ENCODE results near the gene VEZT. TPM values are rescaled to one million over a fixed set of nuclear protein-coding genes. Genes with fewer than 3 reads are reported as not detected.

Gene VEZT
- total RNA-seq, 2 experiments from 2014 or later = 52.7 to 58.4 TPM

Other genes with a start within 250 kb of the VEZT start
- gene NDUFA12, start 214.1 kb upstream of the VEZT start, total RNA-seq = 100 to 1,000 TPM; 137 to 138 TPM
- 10 to 100 TPM; 22.3 to 25.6 TPM for gene NR2C1, start 144.2 kb upstream of the VEZT start, total RNA-seq
- under 1 TPM; 0.70 to 0.87 TPM for gene FGD6, start 340 bp upstream of the VEZT start, total RNA-seq